ENCODE results near the gene IRAK1BP1.
A peak's percentile ranks its signal among the peaks of the same experiment; 100 is the strongest.
"Not testable (repeated sequence)": the region's sequence is repeated elsewhere in the genome, so short reads cannot be mapped to it uniquely, and the experiment has no call there.

Gene IRAK1BP1, protein sequence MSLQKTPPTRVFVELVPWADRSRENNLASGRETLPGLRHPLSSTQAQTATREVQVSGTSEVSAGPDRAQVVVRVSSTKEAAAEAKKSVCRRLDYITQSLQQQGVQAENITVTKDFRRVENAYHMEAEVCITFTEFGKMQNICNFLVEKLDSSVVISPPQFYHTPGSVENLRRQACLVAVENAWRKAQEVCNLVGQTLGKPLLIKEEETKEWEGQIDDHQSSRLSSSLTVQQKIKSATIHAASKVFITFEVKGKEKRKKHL

DNA sequence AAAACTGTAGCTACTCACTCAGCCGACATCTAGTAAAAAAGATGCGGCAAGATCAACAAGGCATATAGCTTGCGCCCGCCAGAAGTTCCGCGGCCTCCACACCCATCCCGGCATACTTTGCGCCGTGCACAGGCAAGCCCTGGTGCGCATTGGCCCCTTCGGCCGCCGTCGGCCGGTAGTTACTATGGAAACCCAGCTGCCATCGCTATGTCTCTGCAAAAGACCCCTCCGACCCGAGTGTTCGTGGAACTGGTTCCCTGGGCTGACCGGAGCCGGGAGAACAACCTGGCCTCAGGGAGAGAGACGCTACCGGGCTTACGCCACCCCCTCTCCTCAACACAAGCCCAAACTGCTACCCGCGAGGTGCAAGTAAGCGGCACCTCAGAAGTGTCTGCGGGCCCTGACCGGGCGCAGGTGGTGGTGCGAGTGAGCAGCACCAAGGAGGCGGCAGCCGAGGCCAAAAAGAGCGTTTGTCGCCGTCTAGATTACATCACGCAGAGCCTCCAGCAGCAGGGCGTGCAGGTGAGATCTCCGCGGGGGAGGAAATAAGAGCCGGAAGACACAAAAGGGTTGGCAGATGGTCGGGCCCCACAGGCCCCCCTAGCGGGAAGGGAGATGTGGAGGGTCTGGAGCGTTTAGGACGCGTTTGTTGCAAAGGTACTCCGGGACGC is at the start of gene IRAK1BP1:
IRAK1BP1 (plus strand) TSS at position 182 of the 671 bp plus-strand sequence; CDS start at position 208, 26 bp downstream.
- DNase-seq, result peak; percentile 82

DNA sequence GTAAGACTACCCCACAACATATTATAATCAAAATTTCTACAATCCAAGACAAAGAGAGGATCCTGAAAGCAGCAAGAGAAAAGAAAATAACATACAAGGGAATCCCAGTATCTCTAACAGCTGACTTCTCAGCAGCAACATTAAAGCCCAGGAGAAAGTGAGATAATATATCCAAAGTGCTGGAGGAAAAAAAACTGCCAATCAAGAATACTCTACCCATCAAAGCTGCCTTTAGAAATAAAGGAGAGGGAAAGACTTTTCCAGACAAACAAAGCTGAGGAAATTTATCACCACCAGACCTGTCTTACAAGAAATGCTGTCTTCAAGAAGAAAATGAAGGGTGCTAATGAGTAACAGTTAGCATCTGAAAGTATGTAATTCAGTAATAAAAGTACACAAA is 43.3 kb upstream of the IRAK1BP1 start:
- DNase-seq, result no peak

DNA sequence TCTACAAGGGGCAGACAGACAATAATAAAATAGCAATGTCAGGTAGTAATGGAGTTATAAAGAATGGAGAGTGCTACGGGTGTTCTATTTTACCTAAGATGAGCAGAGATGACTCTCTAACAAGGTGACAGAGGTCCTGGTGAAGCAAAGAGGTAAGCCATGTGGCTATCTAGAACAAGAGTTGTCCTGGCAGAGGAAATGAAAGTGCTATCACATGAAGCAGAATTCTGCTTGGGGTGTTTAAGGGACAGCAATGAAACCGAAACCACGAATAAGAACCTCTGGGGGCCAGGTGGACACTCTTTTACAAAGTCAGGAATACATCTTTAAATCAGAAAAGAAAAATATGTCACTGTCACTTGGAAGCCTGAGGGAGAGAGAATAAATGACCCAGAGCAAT is 37.9 kb upstream of the IRAK1BP1 start:
- no peak for DNase-seq

DNA sequence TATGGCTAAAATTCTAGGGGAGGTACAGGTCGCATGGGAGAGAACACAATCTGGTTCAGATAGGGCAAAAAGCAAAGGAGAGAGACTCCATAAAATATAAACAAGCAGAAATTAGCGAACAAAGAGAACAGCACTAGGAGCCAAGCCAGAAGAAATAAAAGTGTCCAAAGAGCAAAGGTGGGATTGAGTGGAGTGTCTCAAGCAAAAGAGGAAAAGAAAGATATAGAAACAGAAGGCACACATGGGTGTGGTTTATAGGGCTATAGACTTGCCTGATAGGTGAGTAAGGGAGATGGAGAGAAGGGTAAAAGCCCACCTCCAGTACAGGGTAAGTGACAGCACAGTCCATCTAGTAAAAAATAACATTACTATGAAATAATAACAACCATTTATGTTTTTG is 36.5 kb upstream of the IRAK1BP1 start:
- DNase-seq, result no peak

DNA sequence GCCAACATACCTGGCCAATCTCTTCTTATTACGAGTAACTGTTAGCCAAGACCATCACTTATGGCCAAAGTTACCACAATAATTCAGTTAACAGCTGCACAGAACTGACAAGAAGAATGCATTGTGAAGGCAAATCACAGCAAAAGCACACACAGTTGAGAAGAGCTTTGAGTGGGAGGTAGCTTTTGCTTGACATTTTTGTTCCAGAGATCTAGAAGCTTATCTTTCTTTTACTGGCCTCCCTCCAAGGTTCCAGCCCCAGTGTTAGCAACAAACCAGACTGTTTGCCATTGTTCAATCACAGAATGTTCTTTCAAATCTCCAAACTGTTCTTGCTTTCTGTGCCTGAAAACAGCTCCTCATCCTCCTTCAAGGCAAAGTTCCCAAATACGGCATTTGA is 35.9 kb upstream of the IRAK1BP1 start:
- peak; percentile 10 for DNase-seq

DNA sequence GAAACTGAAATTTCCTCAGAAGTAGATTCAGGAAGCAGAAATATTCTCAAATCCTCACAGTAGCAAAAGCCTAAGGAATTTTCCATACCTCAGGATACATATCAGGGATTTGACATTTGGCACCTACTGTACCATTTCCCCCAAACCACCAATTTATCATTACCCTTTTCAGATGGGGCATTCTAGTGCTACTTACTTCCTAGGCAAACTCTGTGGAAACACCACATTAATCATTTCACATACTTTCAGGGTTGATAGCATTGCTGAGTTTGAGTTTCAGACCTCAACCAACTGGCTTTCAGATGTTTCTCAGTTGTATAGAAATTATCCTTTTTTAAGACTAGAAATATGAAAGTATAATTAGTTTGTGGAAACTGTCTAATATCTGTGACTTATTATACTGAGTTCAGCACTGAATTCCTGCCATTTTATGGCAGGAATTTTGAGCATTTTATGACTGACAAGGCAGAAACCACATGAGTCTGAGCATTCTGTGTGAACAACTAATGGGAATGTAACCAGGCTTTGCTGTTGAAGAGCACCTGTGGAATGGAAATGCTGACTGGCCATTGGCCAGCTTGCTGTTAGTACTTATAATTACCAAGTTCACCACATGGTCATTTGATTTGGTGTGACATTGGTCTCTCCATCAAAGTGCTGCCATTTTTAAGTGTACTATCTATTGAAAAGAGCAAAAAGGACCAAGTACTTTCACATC is 35.1 kb upstream of the IRAK1BP1 start:
- DNase-seq, result peak; percentile 25

DNA sequence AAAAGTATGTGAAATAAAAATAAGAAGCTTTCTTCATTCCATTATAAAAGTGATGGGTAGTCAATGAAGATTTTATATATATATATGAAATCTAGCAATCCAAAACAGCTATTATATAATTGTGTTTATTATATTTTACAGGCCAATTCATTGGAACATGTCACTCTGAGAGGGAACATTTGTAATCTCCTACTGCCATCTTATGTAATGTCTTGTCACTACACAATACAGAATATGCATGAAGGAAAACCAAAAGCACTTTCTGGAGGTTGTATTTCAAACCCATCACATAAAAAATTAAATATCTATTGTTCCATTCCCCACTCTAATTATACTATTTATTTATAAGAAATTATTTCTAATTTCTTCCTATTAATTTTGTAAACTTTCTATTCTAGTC is 31.5 kb upstream of the IRAK1BP1 start:
- DNase-seq, result peak; percentile 7

DNA sequence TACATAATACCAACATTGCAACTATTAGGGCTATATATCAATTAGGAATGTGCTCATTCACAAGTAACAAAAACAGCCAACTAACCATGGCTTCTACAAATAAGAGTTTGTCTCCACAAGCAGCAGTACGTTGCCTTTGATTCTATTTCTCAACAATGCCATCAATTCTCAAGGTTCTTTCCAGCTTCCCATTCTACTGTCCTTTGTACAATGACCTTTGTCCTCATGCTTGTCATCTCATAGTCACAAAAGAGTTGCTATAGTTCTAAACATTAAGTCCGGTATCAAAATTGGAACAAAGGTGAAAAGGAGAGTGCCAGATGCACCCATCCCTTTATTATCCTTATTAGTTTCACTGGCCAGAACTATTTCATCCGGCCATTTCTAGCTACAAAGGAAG is 30.8 kb upstream of the IRAK1BP1 start:
- no peak for DNase-seq

DNA sequence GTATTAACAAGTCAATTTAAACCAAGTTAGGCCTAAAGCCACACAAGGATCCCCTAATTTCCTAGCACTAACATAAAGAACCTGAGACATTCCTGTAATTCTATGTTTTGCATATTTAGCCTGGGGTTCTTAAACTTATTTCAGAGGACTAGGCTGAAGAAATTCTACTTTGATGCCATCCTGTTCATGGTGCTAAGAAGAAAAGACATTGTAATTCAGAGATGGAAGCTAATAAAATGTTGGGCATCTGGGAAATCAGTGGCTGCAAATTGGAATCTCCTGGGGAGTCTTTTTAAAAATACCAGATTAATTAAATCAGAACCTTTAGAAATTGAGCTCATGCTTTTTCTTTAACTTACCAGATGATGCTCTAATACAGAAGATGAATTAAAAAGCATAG is 26.2 kb upstream of the IRAK1BP1 start:
- no peak for DNase-seq

DNA sequence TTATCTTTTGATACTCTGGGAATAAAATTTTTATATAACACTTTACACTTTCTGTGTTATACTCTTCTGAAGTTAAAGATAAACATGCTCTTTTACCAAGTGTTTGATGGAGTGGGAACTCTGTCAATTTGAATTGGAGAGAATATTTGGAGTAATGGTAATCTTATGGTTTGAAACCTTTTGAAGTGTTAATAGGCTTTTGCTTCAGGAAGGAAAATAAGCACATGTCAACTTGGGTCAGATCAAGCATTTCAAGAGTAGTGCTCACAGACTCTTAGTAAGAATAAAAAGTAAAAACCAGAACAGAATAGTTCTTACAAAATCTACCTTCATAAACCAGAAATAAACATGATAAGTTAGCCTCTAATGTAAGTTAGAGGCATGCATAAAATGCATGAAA is 24.4 kb upstream of the IRAK1BP1 start:
- DNase-seq, result no peak

DNA sequence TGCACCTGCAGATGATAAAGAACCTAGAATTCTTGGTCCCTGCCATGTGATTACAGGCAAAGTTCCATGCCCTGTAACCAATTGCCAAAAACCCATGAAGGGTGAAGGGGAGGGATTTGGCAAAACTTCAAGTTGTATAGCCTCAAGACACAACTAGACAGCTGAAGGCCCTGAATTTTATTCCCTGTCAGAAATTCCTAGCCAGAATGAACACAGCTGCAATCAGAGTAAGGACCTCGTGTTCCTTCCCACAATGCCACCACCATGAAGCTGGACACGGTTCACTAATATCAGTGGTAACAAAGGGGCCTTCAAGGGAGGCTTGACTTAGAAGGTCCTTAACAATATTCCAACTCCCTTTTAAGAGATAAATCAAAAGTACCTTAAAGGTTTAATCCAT is 22.5 kb upstream of the IRAK1BP1 start:
- DNase-seq, result no peak

DNA sequence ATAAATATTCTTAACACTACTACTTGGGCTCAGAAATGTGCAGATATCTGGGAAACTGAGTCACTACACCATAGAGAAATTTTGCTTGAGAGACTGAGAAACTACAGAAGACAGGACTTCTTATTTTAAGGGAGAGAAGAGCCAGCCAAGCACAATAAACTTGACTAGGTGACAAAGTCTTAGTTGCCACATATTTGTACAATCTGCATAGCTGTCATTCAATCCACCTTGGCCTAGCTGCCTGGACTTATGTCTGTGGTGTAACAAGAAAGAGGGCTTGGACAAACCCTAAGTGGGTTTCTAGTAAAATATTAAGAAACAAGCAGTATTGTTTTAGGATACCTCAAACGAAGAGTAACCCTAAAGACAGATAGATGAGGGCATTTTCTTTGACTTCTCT is 21.8 kb upstream of the IRAK1BP1 start:
- no peak for DNase-seq

DNA sequence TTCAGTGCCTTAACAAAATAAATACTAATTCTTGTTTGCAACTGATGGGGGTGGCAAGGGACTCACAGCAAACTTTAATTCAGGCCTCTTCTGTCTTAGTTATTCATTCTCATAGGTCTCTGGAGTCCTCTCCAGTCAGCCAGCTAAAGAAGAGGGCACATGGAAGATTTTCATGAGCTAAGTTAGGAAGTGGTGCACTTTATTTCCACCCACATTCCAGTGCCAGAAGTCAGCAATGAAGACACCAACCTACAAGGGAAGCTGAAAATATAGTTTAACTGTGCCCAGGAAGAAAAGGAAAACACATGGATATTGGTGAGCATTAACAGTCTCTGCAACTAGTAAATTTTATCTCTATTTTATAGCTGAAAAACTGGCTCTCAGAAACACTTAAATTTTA is 16.7 kb upstream of the IRAK1BP1 start:
- peak; percentile 7 for DNase-seq

DNA sequence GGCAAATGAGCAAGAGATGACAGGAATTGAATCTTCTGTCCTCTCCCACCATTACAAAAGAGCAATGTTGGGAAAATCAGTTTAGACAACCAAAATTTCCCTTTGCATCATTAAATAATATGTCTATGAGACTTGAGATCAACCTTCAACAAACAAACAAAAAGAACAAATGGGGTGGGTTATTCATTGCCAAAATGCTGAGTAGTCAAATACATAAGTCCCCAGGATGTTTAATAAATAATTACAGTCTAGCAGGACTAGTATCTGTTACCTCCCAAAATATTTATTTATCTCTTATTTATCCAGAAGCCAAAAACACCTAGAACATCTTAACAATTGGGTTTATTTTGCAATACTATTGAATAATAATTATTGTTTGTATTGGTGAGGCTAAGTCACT is 16.2 kb upstream of the IRAK1BP1 start:
- no peak for DNase-seq

DNA sequence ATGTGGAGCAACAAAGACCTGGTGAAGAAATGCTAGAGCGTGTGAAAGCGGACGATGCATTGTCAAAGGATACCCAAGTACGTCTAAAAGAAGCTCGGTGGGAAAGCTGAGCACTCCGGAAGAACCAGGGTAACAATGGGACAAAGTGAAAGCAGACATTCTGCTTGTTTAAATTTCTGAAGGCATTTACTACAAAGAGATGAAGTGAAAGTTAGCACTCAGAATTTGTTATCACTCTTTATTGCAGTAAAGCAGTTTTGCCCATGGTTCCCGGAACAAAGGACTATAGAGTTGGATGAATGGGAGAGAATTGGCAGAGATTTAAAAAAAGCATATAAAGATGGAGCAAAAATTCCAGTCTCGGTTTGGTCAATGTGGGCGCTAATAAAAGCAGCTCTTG is 12.8 kb upstream of the IRAK1BP1 start:
- DNase-seq, result no peak

DNA sequence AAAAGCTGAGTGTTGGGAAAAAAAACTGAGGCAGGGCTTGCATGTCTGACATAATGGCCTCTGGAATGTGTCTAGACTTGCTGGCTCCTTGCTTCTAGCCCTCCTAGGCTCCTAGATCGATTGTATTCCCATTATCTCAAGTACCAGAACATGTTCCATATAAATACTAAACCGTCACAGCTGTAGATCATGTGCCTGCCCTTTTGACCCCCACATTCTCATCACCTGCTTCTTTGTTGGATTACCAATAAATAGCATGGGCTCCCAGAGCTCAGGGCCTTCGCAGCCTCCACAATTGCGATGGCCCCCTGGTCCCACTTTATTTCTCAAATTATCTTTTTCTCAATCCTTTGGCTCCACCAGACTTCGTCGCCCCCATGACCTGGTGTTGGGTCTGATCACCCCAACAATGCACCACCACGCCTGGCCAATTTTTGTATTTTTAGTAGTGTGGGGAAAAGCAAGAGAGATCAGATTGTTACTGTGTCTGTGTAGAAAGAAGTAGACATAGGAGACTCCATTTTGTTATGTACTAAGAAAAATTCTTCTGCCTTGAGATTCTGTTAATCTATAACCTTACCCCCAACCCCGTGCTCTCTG is 8.9 kb upstream of the IRAK1BP1 start:
- not testable (repeated sequence) for DNase-seq

DNA sequence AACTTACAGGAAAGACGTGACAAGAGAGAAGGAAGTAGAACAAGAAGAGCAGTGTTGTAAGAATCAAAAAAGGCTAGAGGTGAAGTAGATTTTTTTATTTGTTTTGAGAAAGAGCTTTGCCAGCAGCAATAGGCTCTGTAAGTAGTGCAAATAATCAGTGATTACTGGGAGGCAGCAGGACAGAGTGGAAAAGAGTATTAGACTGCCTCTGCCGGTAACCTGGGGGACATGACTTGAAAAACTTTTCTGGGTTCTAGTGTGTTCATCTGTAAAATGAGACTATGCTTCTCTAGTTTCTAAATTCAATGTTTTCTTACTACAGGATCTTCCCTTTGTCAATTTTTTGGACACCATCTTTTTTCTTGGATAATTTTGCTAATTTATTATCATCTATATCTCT is 5.8 kb upstream of the IRAK1BP1 start:
- DNase-seq, result no peak

DNA sequence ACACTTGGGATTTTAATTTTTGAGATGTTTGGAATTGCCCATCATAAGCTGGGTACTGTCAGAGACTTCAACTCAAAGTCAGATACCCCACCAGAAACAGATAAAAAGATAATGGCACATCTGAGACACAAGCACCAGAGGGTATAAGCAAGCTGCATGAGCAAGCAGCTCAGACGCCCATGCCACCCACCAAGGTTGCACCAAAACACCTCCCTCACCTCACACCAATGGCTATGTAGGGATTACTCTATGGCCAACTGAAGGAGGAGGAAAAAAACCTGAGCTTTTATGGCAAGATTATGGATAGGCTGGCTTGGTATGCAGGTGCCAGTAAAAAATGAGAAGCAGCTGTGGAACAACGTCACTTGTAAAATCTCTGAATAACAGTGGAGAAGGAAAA is 3.8 kb upstream of the IRAK1BP1 start:
- DNase-seq, result no peak

DNA sequence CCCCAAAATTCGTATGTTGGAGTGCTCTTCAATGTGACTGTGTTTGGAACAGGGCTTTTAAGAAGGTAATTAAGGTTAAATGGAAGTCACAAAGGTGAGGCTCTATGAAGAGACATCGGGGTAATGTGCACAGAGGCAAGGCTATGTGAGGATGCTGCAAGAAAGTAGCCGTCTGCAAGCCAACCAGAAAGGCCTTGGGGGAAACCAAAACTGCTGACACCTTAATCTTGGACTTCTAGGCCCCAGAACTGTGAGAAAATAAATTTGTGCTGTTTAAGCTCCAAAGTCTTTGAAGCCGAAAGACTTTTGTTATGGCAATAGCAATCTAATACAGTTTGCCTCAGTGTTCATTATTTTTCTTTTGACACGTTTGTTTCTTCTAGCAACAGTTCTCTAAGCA is 2.4 kb upstream of the IRAK1BP1 start:
- no peak for DNase-seq

DNA sequence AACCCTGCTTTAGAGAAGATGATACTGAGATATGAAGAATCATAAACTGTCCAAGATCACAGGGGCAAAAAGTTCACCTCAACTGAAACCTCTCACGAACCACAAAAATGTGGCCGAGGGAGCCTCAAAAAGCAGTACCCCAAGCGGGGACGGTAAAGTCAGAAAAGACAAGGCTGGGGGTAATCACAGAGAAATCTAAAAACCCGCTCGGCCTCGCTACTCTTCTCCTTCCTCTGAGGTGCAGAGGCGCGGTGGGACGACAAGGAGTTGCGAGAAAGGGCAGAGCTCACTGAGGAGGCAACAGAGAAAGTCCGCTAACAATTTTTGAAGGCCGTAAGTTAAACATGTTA is 356 bp upstream of the IRAK1BP1 start:
- no peak for DNase-seq

DNA sequence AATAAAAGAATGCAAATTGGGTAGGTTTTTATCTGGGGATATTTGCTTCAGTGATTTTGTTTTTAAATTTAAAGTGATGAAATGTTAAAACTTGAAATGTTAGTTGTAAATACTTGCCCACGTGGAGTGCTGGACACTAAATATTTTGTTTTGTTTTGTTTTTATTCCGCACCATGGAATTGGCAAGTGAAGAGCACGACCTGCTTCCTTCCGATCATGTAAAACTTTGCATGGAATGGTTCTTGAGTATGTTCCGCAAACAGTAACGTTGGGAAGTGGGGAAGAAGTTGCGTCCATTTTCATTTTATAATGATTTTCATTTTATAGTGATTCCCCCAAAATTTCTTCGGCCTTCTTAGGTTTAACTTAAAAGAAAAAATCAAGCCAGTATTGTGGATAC is 765 bp downstream of the IRAK1BP1 start:
- no peak for DNase-seq

DNA sequence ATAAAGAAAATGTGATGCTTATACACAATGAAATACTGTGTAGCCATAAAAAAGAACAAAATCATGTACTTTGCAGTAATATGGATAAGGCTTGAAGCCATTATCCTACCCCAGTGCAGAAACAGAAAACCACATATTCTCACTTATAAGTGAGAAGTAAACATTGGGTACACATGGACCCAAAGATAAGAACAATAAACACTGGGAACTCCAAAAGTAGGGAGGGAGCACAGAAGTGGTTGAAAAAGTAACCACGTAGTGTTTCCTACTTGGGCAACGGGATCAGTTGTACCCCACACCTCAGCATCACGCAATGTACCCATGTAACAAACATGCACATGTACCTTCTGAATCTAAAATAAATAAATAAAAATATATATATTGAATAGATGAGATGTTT is 8.2 kb downstream of the IRAK1BP1 start:
- no peak for DNase-seq

DNA sequence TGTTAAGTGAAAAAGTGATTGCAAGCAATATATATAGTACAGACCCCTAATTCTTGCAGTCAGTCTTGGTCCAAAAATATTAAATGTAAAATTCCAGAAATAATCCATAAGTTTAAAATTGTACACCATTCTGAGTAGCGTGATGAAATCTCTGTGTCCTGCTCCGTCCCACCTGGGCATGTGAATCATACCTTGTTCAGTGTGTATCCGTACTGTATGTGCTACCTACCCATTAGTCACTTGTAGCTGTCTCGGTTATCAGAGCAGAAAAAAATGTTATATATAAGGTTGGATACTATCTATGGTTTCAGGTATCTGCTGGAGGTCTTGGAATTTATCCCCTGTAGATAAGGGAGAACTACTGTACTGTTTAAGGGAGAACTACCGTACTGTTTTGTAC is 16.3 kb downstream of the IRAK1BP1 start:
- no peak for DNase-seq

DNA sequence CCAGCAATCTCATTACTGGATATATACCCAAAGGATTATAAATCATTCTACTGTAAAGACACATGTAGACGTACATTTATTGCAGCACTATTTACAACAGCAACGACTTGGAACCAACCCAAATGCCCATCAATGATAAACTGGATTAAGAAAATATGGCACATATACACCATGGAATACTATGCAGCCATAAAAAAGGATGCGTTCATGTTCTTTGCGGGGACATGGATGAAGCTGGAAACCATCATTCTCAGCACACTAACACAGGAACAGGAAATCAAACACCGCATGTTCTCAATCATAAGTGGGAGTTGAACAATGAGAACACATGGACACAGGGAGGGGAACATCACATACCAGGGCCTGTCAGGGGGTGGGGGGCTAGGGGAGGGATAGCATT is 22.6 kb downstream of the IRAK1BP1 start:
- DNase-seq, result not testable (repeated sequence)

All from fibroblast of skin of right biceps (primary cell).